Subcutaneous abdominal adipose tissue (tissue), 5 donors: ENCODE data around the gene LCNL1.
"Not testable (repeated sequence)": the region's sequence is repeated elsewhere in the genome, so short reads cannot be mapped to it uniquely, and the experiment has no call there.

Source experiments
- H3K27ac ChIP-seq: one replicate; pipeline ENCODE4 v1.7.0; 2013; ENCODE audit warnings: low read depth, mild to moderate bottlenecking, inconsistent platforms, low read length, moderate library complexity
- H3K27me3 ChIP-seq, 5 donors: one replicate each; pipeline ENCODE4 v1.7.0; 2013; ENCODE audit warnings: low read length in 5 of 5, inconsistent platforms in 1 of 5; ENCODE audit not compliant: control insufficient read depth in 5 of 5, insufficient read depth in 4 of 5
- H3K36me3 ChIP-seq, 5 donors: one replicate each; pipeline ENCODE4 v1.7.0; 2013; ENCODE audit warnings: low read length in 5 of 5; ENCODE audit not compliant: control insufficient read depth in 5 of 5, insufficient read depth in 5 of 5
- H3K4me1 ChIP-seq, 5 donors: one replicate each; pipeline ENCODE4 v1.7.0; 2013; ENCODE audit warnings: low read length in 5 of 5, mild to moderate bottlenecking in 3 of 5, moderate library complexity in 1 of 5; ENCODE audit not compliant: control insufficient read depth in 5 of 5, insufficient read depth in 5 of 5
- H3K4me3 ChIP-seq, 5 donors: one replicate each; pipeline ENCODE4 v1.7.0; 2013; ENCODE audit warnings: low read length in 5 of 5, low read depth in 1 of 5
- H3K9ac ChIP-seq, 5 donors: one replicate each; pipeline ENCODE4 v1.7.0; 2013; ENCODE audit warnings: low read length in 5 of 5, mild to moderate bottlenecking in 4 of 5, moderate library complexity in 3 of 5
- H3K9me3 ChIP-seq, 5 donors: one replicate each; pipeline ENCODE4 v1.7.0; 2013; ENCODE audit warnings: low read length in 5 of 5; ENCODE audit not compliant: control insufficient read depth in 5 of 5
- donor health status: healthy.
- donor health status: healthy.
- donor health status: healthy.
- donor health status: healthy.
- donor health status: healthy.

The LCNL1 gene

DNA sequence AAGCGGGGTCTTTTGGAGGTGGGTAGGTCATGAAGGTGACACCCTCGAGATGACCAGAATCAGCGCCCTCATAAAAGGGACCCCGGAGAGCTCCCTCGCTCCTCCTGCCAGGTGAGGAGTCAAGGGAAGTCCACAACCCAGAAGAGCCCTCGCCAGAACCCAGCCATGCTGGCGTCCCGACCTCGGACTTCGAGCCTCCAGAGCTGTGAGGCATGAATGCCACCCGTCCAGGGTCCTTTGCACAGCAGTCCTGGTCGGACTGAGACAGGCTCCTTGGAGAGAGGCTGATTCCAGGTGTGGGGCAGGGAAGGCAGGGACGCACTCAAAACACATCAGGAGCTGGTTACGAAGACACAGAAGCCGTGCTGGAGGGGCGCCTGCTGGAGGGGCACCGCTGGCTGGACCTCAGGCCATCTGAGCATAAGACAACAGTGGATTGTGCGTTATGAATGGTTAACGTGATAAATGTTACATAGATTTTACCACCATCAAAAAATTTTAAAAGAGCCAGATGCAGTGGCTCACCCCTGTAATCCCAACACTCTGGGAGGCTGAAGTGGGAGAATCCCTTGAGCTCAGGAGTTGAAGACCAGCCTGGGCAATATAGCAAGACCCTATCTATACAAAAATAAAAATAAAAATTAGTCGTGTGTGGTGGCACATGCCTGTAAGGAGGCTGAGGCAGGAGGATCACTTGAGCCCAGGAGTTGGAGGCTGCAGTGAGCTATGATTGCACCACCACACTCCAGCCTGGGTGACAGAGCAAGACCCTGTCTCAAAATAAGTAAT is 19.3 kb downstream of the LCNL1 start:
- H3K4me1 ChIP-seq, result peaks cover 0 to 13% (median 5%) of the 10 kb centered on the region in 5 donors
- H3K9ac ChIP-seq, result no peak overlapping the region
- no peak overlapping the region for H3K27ac ChIP-seq
- H3K36me3 ChIP-seq, result no peaks in the 10 kb centered on the region
- H3K4me3 ChIP-seq, result no peak overlapping the region
- peaks cover 0 to 3% (median 0%) of the 10 kb centered on the region in 5 donors for H3K9me3 ChIP-seq
- peaks cover 0 to 6% (median 1%) of the 10 kb centered on the region in 5 donors for H3K27me3 ChIP-seq

DNA sequence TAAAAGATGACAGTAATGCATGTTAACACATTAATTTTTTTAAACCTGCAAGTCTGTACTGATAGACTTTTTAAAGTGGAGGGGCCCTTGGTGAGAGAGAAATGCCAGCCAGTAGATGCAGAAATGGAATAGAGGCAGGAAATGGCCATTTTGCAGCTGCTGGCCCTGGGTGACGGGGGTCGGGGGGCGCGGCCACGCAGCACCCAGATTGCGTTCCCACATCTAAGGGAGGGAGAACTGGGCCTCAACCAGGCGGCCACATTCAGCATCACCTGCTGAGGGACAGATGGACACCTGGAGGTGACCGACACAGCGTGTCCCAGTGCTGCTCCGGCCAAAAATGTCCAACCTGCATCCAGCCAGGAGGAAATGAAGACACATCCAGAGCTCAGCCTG is 19.9 kb downstream of the LCNL1 start:
- H3K36me3 ChIP-seq, result peaks cover 0 to 4% (median under 1%) of the 10 kb centered on the region in 5 donors
- H3K27ac ChIP-seq, result no peak overlapping the region
- peaks cover 0 to 13% (median 5%) of the 10 kb centered on the region in 5 donors for H3K4me1 ChIP-seq
- no peak overlapping the region for H3K9ac ChIP-seq
- H3K9me3 ChIP-seq, result peaks cover 0 to 3% (median 0%) of the 10 kb centered on the region in 5 donors
- no peak overlapping the region for H3K4me3 ChIP-seq
- no peaks in the 10 kb centered on the region for H3K27me3 ChIP-seq

GRCh38 chr9:137004285-137004684 is 21.5 kb downstream of the LCNL1 start:
- H3K9ac ChIP-seq, H3K9me3 ChIP-seq, H3K27me3 ChIP-seq, H3K27ac ChIP-seq, H3K4me3 ChIP-seq: not testable (repeated sequence)
- Histone ChIP-seq H3K4me1 (peaks cover 0 to 13% (median 5%) of the 10 kb centered on the region in 5 donors), H3K36me3 (peaks cover 0 to 16% (median 9%) of the 10 kb centered on the region in 5 donors)

DNA sequence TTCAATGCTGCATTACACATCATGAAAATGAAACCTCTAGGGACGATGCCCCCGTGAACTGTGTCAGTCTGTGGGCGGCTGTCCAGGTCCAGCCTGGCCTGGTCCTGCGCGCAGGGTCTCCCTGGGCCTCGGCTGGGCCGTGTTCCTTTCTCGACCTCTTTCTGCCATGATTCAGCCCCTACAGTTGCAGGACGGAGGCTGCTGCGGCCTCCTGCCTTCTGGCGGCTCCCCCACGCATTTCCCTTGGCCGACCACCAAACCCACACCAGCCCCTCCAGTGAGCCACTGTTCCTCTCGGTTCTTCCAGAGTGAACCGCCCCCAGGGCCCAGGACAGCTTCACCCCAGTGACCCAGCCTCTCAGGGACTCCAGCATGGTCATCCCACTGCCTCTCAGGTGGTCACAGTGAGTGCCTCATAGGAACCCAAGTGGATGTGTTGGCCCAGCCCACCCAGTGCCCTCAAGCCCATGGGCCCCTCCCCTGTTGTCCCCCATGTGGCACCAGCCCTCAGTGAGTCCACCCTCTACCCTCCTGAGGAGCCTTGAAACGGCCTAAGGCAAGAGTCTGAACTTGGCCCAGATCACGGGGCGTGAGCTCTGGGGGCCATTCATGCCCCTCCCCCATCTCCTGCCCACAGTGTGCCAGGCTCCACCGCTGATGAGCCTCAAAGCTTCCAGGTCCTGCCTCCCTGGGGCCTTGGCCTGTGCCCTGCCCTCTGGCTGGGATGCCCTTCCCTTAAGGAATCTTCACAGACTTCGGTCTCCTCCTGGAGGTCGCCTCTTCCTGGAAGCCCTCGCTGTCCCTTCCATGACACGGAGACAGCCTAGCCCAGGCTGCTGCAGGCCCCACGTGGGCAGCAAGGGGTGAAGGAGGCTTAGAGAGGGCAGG is 23.6 kb downstream of the LCNL1 start:
- Histone ChIP-seq H3K4me3 (no peak overlapping the region), H3K27me3 (no peaks in the 10 kb centered on the region), H3K9ac (no peak overlapping the region), H3K36me3 (peaks cover 0 to 30% (median 17%) of the 10 kb centered on the region in 5 donors), H3K4me1 (peaks cover 0 to 3% (median 0%) of the 10 kb centered on the region in 5 donors), H3K9me3 (peaks cover 0 to 3% (median 0%) of the 10 kb centered on the region in 5 donors), H3K27ac (no peak overlapping the region)

DNA sequence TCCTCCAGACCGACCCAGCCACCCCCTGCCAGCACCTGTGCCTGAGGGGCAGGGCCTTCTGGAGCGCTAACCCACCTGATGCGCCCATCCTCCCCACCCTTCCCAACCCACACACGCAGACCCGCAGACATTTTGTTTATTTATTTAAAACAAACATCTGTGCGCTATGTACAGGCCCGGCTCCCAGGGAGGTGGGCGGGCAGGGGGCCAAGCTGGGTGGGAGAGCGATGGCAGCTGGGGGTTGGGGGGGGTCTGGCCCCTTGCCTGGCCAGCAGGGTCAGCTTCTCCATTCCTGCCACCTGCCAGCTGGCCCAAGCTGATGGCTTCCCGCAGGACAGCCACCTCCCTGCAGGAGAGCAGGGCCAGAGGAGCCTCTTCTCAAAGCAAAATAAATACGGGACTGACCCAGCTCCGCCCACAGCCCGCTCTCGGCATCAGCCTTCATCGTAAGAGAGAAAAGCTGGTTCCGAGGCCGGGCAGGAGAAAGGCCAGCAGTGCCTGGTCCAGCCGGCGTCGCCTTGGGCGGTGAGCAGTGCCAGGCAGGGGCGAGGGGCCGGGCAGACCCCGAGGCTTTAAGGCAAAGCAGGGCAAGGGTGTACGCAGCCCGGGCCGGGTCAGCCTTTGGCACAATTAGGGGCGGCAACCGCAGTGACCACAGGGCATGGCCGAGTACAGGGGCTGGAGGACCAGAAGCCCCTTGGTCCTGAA is 24.5 kb downstream of the LCNL1 start:
- no peak overlapping the region for H3K27ac ChIP-seq
- H3K36me3 ChIP-seq, result peaks cover 0 to 38% (median 25%) of the 10 kb centered on the region in 5 donors
- H3K9ac ChIP-seq, result no peak overlapping the region
- H3K27me3 ChIP-seq, result no peaks in the 10 kb centered on the region
- H3K4me3 ChIP-seq, result no peak overlapping the region
- no peaks in the 10 kb centered on the region for H3K4me1 ChIP-seq
- H3K9me3 ChIP-seq, result peaks cover 0 to 3% (median 0%) of the 10 kb centered on the region in 5 donors

- no peak overlapping the region for H3K27ac ChIP-seq
These were observed 25.1 kb downstream of the LCNL1 start for GRCh38 chr9:137007816-137008270.

GRCh38 chr9:137008312-137008711 is 25.5 kb downstream of the LCNL1 start:
- H3K27ac ChIP-seq, result no peak overlapping the region
- H3K4me3 ChIP-seq, result no peak overlapping the region
- no peaks in the 10 kb centered on the region for H3K27me3 ChIP-seq
- peaks cover 0 to 47% (median 32%) of the 10 kb centered on the region in 5 donors for H3K36me3 ChIP-seq
- H3K4me1 ChIP-seq, result no peaks in the 10 kb centered on the region
- H3K9ac ChIP-seq, result no peak overlapping the region
- H3K9me3 ChIP-seq, result peaks cover 0 to 3% (median 0%) of the 10 kb centered on the region in 5 donors

More at GRCh38 chr9:137007816-137008270, 25.1 kb downstream of the LCNL1 start:
- no peak overlapping the region for H3K9ac ChIP-seq
- peaks cover 0 to 3% (median 0%) of the 10 kb centered on the region in 5 donors for H3K9me3 ChIP-seq
- peaks cover 0 to 44% (median 30%) of the 10 kb centered on the region in 5 donors for H3K36me3 ChIP-seq
- H3K27me3 ChIP-seq, result no peaks in the 10 kb centered on the region
- no peaks in the 10 kb centered on the region for H3K4me1 ChIP-seq
- H3K4me3 ChIP-seq, result no peak overlapping the region

- no peak overlapping the region for H3K9ac ChIP-seq
- no peak overlapping the region for H3K27ac ChIP-seq
- peaks cover 0 to 56% (median 39%) of the 10 kb centered on the region in 5 donors for H3K36me3 ChIP-seq
- H3K27me3 ChIP-seq, result no peaks in the 10 kb centered on the region
- H3K4me1 ChIP-seq, result no peaks in the 10 kb centered on the region
- no peak overlapping the region for H3K4me3 ChIP-seq
- H3K9me3 ChIP-seq, result peaks cover 0 to 3% (median 0%) of the 10 kb centered on the region in 5 donors
These were observed 26.4 kb downstream of the LCNL1 start for GRCh38 chr9:137009217-137009616.

GRCh38 chr9:137009938-137010732 is 27.3 kb downstream of the LCNL1 start:
- Histone ChIP-seq H3K4me1 (no peaks in the 10 kb centered on the region), H3K27me3 (no peaks in the 10 kb centered on the region), H3K36me3 (peaks cover 0 to 65% (median 48%) of the 10 kb centered on the region in 5 donors), H3K9ac (no peak overlapping the region), H3K9me3 (no peaks in the 10 kb centered on the region), H3K27ac (no peak overlapping the region), H3K4me3 (no peak overlapping the region)
